GM12872 (cell line): ENCODE measurements around the gene AKAP9.

Experiments
- CTCF ChIP-seq: IDR thresholded peaks from 3 replicates; pipeline ENCODE4 v1.5.1; 2011; ENCODE audit warnings: low read depth, mild to moderate bottlenecking, low read length, moderate library complexity; ENCODE audit not compliant: insufficient read depth

The AKAP9 gene

GRCh38 chr7:92135052-92135889, 194.6 kb downstream of the AKAP9 start:
- TF ChIP-seq CTCF: no peak

GRCh38 chr7:92137557-92137956, 196.9 kb downstream of the AKAP9 start:
- TF ChIP-seq CTCF: no peak

- TF ChIP-seq CTCF: no peak
Observed at GRCh38 chr7:92141161-92141560, 200.5 kb downstream of the AKAP9 start.

- no peak for TF ChIP-seq CTCF
Observed at GRCh38 chr7:92149736-92150239, 209.1 kb downstream of the AKAP9 start.

GRCh38 chr7:92150450-92151017, 209.9 kb downstream of the AKAP9 start:
- TF ChIP-seq CTCF: no peak

- no peak for TF ChIP-seq CTCF
Observed at GRCh38 chr7:92155108-92155739, 214.6 kb downstream of the AKAP9 start.

GRCh38 chr7:92156990-92157389, 216.3 kb downstream of the AKAP9 start:
- TF ChIP-seq CTCF: no peak
